ENCODE measurements around the gene ADAMTSL1.

ADAMTSL1 gene

DNA sequence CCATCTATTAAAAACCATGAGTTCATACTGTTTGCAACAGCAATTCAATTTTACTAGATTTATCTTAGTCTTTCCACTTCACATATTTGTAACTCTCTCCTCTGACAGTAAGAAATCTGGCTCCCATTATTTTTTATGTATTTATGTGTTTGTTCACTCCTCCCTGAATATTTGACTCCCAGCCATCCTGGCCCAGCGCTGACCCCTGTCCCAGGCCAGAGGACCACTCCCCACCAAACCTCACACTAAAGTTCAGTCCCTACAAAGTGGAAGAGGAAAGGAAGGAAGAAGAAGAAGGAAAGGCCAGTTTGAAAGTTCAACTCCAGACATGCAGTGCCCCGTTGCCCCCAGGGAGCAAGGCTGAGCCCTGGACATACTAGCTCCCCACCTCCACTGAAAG lies 271.8 kb downstream of the ADAMTSL1 start:
- no peak for DNase-seq

DNA sequence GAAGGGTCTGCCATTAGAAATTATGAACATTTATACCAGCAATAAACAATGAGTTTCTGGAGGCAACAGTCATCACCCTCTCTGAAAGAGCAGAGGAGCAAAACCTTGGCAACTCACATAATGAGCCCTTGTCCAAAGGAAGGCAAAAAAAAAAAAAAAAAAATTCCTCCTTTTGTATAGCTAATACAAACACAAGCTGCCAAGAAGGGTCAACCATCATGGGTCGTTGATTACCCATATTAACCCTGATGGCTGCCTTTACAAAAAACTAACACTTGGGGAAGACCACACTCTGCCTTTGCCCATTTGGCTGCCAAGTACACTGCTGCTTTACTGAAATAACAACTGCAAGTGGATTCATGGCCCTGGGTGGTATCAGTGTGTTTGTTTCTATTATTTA lies 272.7 kb downstream of the ADAMTSL1 start:
- DNase-seq: no peak

DNA sequence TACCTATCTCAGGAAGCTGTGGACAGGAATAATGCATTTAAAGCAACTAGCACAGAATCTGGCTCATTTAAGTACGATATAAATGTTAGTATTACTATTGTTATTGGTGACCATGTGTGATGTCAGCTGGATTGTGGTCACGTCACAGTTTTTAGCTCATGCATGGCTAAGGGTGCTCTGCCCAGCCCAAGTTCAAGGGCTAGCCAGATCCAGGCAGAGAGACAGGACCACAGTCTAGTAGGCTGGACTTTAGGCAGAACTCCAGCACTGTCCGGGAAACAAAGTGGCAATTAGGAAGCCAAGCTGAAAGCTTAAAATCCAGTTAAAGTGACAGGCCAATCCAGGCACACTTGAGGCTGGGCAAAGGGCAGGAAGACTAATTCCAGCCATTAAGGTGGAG lies 273.6 kb downstream of the ADAMTSL1 start:
- no peak for DNase-seq

DNA sequence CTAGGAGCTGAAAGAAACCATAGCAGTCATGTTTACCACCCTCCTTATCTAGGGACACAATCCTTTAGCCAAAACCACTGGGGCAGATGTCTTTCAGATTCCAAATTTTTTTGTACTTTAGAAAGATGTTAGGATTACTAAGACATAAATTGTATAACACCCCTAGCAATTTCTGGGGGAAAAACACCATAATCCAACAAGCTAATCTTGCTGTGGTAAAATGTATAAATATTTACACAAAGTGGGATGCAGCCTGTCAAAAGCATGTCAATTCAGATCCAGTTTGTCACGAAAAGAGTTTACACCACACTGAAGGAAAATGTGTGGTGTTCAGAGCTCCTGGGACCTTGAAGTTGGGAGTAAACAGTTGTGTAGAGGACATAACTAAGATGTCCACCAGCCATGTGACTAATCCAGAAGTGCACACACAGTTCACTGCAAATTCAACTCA lies 274.3 kb downstream of the ADAMTSL1 start:
- no peak for DNase-seq

DNA sequence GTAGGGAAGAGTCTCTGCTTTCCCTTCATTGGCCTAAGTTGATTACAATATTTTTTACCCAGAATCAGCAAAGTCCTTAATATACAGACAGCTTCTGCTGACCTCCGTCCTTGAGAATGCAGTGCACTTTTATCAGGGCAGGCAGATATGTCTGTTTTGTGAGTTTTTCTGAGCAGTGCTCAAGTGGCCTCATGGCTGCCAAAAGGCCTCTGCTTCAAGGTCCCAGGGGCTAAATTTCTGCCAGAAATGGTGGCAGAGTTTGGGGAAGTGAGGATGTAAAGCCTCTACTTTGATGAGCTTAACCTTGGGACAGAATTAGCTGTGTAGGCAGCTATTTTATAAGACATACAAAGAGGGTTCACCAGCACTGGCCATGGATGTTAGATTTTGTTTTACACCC lies 275.8 kb downstream of the ADAMTSL1 start:
- no peak for DNase-seq

DNA sequence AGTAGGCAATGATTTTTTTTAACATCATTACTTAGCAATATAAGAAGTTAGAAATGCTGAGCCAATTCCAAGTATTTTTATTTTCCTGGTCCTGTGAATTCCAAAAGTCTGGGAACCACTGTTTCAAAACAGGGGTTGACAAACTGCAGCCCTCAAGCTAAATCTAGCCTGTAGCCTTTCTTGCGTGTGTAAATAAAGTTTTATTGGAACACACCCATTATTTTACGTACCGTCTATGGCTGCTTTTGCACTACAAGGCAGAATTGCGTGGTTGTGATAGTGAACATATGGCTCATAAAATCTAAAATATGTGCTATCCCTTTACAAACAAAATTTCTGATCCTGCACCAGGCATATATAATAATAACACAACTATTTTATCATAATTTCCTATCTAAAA lies 280.0 kb downstream of the ADAMTSL1 start:
- no peak for DNase-seq

DNA sequence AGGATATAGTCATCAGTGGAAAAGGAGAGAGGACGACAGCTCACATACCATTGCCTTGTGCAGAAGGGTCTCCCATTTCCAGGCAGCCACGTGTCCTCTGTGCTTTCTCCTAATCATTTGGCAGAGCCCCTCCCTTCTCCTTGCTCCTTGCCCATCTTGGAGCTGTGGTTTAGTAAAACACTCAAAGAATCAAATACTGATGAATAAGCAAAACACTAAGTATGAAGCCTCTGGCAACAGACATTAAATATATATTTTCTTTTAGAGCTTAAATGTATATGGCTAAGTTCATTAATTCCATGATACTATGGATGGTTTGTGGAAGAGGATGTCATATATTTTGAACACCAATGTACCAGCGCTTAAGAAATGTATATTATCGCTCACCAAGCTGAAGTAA lies 280.6 kb downstream of the ADAMTSL1 start:
- DNase-seq: no peak

DNA sequence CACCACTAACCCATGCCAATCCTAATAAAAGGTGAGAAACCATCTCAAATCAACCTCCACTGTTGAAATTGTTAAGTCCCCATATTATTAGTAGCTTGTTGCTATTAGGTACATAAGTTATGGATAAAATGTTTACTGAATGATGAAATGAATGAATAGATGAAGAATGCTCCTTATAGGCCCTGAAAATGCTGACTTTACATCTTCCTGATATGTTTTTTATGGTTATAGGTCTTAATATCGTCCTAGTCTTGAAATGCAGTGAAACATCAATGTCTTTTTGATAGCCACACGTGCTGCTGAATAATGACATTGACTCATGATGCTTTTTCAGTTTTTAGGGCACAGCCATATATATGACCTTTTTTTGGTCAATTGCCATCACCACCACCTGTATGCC lies 281.3 kb downstream of the ADAMTSL1 start:
- DNase-seq: no peak

DNA sequence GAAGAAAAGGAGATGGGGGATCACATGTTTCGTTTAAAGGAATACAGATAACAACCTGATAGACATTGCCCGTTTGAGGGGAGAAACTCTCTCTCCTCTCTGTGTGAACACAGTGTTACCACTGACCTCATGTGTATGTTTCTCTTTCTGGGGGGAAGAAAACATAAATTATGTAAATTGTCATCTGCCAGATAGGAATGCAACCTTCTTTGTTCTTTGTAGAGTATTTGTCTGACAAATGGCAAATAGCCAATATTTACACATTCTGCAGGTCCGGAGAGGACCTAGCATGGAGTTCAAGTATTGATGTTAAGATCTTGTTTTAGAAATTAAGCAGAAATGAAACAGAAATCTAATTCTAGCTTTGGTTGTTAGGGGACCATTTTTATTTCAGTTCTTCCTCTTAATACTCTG lies 282.8 kb downstream of the ADAMTSL1 start:
- DNase-seq: no peak

DNA sequence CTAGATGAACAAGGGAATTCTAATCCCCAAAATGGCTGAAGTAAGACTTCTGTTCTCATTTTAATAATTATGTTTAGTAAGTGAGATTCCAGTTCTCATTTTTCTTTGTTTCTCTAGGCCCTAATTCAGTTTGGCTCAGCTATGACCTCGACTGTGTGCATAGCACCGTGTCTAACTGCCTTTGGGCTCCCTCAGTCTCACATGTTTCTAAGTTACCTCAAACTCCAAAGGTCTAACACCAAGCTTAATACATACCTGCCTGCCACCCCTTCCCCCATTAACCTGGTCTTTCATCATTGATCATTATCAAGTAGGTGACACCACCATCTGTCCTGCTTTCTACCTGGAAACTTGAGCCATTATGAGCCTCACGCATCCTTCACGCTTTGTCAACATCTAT lies 285.9 kb downstream of the ADAMTSL1 start:
- DNase-seq: no peak

DNA sequence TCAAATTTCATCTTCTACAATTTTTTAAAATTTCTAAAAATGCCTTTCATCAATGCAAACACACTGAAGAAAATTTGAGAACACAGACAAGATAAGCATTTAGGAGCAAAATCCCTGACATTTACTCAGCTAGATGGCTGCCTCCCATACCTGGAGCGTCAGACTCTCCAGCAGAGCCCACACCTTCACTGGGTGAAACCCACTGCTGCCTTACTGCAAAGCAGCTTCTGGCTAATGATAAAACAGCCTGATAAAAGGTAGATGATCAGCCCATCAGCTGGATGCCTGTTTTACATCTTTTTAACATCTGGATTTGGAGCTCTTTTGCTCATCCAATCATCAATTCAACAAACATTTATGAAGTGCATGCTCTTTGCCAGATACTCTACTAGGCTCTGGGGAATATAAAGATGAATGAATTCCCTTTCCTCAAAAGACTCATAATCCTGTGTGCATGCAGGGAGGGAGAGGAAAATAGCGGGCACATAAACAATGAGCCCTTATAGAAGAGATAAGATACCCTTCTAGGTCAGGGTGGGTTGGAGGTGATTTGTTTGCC lies 287.9 kb downstream of the ADAMTSL1 start:
- no peak for DNase-seq

DNA sequence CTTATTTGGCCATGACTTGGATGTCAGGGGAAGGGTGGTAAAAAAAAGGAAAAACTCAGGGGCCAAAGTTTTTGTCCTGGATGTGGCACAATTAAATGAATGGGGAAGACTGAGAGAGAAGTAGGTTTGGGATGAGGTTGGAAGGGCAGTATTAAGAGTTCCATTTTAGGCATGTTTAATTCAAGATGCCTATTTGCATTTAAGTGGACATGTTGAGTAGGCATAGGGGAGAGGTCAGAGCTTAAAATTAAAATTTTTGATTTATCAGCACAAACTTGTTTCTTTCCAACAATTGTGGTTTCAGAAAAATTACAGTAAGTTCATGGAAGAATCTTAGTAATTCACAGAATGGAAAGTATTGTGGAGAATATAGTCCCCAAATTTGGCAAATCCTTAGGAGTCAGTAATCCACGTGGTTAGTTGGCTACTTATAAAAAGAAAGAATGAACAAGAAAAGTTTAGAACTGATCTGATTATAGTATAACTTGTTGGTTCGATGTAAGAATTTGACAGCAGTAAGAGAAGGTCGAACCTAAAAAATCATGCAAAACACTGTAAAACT lies 293.1 kb downstream of the ADAMTSL1 start:
- no peak for DNase-seq

DNA sequence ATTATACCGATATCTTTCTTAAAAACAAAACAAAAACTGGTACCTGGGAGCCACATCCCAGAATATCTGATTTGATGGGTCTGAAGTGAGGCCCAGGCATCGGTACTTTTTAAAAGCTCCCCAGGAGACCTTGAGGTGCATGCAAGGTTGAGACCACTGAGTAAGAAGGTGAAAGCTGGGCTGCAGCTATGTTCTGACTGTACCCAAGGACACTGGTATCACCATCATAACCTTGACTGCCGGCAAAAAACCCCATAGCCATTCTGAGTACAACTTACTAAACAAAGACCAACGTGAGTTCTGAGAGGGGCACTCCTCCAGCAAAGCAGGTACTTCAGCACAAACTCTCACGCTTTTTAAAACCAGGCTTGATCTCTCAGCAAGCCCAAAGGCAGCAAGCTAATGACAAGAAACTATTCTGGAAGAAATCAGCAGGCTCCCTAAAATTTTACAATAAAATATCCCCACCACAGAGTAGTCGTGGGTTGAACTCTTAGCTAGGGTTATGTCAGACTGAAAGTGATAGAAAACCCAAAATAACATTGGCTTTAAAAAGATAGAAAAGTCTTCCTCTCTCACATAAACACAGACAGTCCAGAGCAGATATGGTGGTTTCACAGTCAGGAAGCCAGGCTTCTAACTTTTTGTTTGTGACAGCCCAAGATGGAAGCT lies 295.1 kb downstream of the ADAMTSL1 start:
- DNase-seq: no peak

DNA sequence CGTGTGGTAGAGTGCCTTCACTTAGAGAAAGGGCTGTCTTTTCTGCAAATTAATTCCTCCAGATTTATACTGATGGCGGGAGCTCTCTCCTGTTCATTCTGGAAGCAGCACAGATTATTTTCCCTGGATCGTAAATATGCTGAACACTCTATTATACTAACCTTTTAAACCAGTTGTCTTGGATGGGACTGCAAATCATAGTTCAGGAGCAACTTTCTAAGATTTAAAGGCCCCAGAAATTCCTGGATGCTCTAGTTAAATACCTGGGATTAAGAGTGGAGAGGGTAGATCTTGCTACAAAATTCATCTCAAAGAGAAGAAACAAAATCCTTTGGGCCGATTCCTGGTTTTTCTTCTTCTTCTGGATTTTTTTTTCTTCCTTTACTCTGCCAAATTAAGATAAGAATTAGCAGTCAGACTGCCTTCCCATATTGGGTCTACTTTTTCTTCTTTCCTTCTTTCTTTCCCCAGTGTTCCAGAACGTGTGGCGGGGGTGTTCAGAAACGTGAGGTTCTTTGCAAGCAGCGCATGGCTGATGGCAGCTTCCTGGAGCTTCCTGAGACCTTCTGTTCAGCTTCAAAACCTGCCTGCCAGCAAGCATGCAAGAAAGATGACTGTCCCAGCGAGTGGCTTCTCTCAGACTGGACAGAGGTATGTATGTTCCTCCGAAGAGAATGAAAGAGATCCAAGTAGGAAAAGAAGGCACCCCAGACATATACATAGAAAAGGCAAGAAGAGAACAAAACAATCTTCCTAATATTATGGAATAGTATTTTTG lies 296.4 kb downstream of the ADAMTSL1 start:
- no peak for DNase-seq

DNA sequence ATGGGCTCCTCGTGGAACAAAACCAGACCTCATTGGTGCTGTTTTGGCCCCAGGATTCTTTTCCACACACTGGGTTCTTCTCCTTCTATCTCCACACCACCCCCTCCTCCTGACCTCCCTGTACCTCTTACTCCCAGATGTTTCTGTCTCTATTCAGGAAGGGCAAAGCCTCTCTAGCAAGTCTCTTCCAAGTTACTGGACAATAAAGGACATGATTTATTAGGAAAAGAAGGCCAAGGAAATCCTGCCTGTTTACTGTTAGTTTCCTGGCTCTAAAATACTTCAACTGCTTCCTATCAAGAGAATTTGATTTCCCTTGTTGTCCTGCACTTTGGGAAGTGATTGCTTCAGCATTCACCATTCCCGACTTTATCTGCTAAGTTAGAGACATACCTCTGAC lies 297.1 kb downstream of the ADAMTSL1 start:
- no peak for DNase-seq

DNA sequence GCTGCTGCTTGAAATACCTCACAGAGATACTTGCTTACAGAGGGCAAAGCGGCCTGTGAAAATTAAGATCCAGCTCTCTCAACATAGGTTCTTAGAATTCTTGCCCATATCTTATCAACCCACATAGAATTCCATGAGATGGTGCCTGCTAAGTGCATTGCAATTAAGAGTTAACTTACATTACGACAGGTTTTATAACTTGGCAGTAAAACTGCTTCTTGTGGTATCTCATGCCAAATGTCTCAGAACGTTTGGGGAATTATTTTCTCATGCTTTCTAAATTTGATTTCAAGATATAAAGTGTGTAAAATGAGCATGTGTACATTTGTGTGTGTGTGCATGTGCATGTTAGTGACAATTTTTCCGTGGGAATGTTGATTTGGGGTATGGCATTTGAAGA lies 297.8 kb downstream of the ADAMTSL1 start:
- no peak for DNase-seq

DNA sequence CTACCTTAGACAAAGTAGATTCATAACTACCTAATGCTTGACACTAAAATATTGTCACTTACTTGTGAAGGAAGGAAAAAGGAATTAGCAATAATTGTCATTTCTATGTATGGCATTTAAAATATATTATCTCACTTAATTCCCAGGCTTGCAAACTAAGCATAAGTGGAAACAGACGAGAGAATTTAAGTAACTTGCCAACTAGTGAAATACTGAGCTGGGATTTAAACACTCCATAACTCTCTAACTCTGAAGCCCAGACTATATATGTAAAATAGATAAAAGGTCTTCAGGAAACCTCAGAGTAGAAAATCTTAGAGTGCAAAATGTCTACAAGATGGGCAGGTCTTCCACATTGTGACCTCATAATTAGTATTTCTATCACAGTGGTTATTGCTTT lies 301.3 kb downstream of the ADAMTSL1 start:
- DNase-seq: no peak

DNA sequence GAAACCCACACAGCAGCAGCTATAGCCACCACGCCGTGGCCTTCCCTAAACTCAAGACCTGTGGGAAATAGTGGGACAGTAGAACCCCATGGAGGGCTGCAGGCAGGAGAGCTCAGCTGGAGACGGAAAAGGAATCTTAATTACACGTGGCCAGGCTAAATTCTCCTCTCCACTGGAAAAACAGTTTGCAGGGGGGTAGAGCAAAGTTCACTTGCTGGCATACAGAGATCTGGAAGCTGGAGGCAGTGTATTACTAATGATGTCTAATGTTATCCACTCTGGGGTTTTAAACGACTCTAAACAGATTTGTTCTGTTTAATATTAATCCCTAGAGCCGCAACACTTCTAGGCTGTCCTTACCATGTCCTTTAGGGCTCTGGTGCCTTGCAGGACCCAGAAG lies 302.0 kb downstream of the ADAMTSL1 start:
- DNase-seq: no peak

DNA sequence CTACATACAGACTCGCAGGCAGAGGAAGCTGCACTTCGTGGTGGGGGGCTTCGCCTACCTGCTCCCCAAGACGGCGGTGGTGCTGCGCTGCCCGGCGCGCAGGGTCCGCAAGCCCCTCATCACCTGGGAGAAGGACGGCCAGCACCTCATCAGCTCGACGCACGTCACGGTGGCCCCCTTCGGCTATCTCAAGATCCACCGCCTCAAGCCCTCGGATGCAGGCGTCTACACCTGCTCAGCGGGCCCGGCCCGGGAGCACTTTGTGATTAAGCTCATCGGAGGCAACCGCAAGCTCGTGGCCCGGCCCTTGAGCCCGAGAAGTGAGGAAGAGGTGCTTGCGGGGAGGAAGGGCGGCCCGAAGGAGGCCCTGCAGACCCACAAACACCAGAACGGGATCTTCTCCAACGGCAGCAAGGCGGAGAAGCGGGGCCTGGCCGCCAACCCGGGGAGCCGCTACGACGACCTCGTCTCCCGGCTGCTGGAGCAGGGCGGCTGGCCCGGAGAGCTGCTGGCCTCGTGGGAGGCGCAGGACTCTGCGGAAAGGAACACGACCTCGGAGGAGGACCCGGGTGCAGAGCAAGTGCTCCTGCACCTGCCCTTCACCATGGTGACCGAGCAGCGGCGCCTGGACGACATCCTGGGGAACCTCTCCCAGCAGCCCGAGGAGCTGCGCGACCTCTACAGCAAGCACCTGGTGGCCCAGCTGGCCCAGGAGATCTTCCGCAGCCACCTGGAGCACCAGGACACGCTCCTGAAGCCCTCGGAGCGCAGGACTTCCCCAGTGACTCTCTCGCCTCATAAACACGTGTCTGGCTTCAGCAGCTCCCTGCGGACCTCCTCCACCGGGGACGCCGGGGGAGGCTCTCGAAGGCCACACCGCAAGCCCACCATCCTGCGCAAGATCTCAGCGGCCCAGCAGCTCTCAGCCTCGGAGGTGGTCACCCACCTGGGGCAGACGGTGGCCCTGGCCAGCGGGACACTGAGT lies 303.2 kb downstream of the ADAMTSL1 start:
- no peak for DNase-seq

DNA sequence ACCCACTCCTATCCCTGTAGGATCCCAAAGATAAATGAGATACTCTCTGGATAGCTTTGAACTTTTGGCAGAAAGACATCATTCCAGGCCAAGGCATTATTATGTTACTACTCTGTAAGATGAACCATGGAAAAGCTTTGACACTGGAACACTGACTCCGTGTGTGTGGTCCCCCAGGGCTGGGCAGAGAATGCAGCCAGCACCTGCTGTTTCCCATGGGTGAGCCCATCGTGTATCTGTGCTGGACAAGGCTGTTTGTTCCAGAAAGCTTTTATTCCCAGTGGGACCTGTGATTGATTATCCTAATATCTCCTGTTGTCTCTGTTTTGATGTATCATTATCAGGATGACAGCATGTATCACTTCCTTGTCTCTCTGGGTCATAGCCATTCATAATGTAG lies 304.2 kb downstream of the ADAMTSL1 start:
- no peak for DNase-seq

DNA sequence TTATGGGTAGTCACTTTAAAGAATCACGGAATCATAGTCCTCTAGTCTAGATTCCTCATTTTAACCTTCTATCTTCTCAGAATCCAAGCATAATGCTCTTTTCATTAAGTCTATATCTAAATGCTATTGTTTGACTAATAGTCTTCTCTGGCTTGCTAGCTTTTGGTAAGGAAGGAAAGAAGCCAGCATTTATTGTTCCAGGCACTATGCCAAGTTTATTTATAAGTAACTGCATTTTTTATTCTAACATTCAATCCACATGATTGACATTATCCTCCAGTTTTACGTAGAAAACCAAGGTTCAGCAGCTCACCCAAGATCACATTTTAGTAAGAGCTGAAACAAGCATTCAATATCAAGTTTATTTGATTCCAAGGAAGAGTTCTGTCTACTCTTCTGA lies 304.9 kb downstream of the ADAMTSL1 start:
- no peak for DNase-seq

DNA sequence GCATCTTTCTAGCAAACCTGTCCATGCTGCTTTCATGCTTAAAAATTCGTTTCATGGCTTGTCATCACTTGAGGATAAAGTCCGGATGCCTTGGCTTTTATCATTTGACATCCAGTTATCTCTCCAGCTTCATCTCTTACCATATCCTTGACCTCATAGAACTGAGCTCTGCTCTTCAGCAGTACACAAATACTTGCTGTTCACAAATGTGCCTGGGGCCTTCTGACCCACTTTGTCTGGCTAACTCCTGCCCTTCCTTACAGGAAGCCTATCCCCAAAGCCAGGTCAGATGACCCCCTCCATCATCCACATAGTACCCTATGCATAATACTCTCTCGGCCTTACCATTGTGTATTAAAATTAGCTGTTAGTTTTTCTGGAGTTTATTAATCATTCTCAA lies 310.0 kb downstream of the ADAMTSL1 start:
- no peak for DNase-seq

DNA sequence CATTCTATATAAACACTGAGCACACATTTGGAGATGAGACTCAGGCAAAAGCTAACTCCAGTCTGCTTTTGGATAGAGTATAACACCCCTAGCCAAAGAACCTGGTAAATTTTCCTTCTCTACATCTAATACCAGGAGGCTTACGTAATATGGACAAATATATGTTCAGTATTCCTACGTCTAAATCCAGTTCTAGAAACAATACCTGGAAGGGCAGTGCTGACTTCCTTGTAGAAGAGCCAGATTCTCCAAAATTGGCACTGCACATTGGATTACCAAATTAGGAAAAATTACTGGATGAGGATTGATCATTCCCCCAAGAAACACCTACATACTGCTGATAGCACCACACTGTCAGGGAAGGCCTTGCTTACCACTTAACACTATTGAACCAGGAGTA lies 311.7 kb downstream of the ADAMTSL1 start:
- no peak for DNase-seq
